ENCODE measurements around the gene CASR.

Gene CASR

DNA sequence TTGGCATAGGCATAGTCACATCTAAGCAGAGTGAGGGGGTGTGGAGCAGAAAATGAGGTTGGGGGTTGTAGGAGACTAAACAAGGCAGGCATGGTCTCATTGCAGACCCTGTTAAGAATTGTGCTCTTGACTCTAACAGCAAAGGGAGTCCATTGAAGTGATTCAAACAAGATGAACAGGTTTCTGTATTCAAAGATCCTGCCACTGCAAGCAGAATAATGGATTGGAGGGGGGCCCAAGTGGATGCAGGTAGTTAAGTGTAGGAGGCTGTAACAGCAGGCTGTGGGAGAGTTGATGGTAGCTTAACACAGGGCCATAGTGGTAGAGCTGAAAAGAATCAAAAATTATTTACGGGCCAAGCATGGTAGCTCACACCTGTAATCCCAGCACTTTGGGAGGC is 34.4 kb downstream of the CASR start:
- no peak for DNase-seq

DNA sequence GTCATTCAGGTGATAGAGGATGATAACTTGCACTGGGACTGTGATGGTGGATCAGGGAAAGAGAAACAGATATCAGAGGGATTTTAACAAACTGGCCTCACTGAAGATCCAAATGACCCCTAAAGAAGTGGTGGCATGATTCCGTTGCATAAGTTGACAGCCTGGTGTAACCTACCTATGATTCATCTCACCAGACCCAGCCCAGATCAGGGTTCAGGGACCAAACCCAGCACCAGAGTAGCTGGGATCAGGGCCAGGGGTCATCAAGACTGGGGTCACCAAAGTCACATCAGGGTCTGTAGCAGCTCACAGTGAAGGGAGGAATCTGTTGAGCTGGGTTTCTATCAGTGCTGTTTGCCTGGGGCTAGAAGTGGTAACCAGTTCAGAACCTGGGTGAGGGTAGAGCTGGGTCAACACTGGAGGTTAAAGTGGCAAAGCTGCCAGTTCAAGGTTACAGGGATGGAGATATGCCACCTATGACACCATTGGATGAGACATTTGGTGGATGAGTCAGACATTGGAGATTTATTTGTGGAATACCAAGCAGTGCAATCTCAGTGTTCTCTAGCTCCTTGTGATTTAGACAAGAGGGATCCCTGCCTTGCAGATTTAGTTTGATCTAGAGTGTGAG is 35.9 kb downstream of the CASR start:
- no peak for DNase-seq

DNA sequence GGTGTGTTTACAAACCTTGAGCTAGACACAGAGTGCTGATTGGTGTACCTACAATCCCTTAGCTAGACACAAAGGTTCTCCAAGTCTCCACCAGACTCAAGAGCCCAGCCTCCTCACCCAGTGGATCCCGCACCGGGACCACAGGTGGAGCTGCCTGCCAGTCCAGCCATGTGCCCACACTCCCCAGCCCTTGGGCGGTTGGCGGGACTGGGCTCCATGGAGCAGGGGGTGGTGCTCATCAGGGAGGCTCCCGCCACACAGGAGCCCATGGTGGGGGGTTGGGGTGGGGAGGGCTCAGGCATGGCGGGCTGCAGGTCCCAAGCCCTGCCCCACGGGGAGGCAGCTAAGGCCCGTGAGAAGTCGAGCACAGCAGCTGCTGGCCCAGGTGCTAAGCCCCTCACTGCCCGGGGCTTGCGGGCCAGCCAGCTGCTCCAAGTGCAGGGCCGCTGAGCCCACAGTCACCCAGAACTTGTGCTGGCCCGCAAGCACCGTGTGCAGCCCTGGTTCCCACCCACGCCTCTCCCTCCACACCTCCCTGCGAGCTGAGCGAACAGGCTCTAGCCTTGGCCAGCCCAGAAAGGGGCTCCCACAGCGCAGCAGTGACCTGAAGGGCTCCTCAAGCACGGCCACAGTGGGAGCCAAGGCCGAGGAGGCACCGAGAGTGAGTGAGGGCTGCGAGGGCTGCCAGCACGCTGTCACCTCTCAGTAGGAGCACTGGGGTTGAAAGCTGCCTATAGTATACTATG is 43.7 kb downstream of the CASR start:
- no peak for DNase-seq

DNA sequence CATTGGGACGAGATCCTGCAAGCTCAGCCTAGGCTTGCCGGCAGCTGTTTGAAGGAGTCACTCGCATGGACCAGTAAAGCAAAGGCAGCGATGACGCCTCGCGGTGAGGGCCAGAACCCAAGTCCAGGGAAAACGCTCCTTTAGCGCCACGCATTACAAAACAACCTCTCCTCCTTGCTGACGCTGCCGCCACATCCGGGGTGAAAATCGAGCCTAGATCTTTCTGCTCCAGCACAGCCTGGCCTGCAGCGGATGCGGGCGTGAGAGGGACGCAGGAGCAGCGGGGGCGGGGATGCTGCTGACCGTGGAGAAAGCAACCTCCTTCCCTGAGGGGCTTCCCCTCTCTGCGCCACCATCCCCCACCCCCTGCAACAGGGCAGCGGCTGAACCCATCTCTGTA is 46.7 kb downstream of the CASR start:
- DNase-seq: no peak

DNA sequence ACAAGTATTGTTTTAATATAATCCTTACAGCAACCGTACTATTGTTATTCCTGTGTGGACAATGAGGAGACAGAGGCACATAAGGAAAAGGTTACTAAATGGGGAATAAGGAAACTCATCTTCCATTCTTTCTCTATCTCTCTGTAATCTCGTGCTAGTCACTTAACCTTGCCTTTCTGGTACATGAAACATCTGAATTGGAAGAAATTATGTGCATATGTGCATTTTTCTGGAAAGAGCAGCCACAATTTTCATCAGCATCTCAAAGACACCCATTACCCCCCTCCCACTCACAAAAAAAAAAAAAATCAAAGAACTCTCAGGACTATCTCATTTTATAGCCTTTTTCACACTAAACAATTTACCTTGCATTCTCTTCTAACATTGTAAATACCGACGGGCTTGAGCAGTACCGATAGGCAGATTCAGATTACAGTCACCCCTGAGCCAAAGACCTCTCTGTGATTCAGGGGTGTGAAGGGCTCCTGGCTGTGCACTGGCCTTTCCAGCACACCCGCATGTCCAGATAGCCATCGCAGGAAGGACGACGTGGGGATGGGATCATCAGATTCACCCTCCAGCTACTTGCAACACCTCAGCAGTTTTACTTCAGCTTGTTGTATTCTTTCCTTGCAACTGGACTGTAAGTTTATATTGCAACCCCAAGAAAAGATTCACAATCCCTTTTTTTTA is 48.1 kb downstream of the CASR start:
- no peak for DNase-seq

DNA sequence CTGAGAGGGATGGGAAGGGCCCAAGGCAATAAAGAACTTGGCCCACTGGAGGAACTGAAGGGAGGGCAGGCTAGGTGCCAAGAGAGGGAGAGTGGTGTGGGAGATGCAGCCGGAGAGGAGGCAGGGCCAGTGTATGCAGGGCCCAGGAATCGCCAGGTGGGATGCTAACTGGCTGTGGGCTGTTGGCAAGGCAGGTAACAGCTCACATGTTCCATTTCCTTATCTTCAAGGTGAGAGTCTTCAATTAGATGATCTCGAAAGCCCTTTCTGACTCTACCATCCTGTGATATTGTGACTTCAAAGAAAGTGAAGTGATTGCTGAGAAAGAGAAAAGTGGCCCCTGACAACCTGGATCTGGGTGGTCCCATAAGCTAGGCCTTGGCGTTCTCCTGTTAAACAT is 49.0 kb downstream of the CASR start:
- no peak for DNase-seq

DNA sequence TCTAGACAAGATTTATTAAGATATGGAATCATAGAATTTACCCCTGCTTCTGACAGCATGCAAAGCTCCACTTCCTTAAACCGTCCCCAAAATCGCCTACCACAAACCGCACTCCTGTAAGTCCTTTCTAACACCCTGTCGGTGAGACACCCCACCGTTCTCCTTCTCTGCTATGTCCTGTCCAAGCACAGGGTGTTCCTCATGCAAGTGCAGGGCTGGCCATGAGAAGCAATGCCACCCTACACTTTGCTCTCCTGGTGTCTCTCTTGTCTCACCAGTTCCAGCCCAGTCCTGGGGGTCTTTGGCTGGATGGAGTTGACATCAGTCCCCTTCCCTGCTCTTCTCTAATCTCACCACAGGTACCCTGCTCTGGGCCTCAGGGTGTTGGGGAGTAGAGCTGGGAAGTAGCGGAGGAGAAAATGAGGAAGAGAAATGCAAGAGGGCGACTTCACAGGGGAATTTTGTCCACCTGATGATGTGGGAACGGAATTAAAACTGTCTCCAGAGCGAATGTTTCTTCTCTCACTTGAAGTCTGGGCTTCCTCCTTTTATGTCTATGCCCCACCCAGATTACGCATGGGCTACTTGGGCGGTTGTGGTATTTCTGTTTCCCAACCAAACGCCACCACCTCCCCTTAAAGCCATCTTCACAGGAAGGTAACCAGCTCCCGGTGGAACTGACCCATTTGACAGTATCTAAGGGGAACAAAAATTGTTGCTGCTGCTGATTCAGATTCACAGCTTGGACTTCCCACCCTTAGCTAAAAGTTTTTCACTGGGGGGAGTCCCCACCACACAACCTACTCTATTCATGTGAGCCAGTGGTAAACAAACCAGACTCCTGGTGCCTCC is 49.9 kb downstream of the CASR start:
- DNase-seq: no peak

DNA sequence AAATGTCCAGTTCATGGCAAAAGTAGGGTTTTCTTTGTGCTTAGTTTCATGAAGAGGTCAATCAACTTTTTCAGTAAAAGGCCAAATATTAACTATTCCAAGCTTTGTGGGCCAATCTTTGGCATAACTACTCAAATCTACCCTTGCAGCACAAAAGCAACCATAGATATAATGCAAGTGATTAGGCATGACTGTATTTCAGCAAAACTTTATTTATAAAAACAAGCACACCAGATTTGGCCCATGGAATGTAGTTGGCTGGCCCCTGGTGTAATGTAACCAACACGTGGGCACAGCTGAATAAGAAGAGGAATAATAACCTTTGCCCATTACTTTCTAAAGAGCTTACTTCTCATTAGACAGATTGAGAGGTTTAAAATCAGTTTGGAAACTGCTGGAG is 50.6 kb downstream of the CASR start:
- no peak for DNase-seq

DNA sequence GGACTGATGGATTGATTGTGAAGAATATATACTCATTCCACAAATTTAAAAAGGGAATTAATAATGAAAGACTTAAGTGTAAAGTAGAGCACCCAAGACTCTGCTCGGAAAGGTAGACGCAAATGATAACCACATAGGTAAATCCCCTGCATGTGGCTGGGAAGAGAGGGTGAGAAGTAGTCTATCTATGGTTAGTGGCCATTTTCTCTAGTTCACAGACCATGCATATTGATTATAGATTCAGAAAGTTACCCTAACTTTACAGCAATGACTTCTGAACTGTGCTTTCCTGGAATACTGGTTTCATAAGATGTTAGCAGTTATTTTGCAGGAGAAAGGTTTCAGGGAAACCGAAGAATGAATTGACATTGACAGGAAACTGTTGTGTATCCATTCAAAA is 51.7 kb downstream of the CASR start:
- no peak for DNase-seq

DNA sequence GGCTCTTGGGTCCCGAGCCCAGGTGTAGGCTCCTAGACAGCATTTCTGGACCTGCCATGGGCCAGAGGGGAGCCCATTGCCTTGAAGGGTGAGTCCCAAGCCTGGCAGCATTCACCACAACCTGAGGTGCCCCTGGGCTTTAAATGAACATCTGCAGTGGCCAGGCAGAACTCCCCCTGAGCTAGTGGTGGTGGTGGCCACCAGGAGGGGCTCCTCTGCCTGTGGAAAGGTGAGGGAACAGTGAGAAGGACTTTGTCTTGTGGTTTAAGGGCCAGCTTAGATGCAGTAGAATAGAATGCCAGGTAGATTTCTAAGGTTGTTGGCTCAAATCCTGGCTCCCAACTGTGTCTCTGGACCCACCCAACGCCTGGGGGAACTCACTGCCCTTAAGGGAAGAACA is 55.6 kb downstream of the CASR start:
- no peak for DNase-seq

DNA sequence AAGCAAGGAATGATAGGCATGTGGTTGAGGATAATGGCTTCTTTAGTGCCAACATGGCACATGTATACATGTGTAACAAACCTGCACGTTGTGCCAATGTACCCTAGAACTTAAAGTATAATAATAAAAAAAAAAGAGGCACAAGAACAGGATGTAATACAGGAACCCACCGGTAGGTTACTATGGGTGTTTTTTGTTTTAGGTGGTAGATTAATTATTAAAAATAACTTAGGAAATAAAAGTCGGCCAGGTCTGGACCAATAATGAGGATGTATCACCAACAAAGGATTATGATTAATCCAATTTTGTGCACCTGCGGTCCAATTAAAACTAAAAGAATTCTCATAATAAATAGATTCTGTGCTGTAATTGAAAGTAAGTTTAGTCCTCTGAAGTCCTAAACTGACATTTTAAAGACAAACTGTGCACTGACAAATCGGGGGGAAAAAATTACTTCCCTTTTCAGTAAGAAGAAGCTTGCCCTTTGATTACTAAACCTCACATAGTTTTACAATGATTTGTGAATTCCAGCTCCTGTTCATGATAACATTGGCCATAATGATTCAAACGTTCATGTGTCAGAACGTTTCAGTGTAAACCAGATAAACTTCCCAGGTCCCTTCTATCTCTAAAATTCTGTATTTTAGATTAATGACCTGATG is 62.2 kb downstream of the CASR start:
- no peak for DNase-seq

DNA sequence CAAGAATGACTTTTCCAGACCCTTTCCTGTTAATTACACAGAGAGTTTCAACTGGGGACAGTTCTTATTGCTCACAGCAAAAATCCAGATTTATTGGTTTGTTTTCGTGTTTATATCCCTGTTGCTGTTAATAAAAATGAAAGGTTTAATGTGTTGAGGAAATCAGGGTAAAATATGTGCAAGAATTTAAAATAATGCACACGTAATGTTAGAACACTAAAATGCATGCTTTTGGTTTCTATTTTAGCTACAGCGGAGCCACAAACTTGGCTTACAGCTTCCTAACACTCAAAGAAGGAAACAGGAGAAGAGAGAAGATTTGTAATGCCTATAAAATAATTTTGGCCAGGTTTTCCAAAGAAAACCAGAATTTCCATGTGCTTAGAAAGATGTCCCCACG is 62.7 kb downstream of the CASR start:
- no peak for DNase-seq

DNA sequence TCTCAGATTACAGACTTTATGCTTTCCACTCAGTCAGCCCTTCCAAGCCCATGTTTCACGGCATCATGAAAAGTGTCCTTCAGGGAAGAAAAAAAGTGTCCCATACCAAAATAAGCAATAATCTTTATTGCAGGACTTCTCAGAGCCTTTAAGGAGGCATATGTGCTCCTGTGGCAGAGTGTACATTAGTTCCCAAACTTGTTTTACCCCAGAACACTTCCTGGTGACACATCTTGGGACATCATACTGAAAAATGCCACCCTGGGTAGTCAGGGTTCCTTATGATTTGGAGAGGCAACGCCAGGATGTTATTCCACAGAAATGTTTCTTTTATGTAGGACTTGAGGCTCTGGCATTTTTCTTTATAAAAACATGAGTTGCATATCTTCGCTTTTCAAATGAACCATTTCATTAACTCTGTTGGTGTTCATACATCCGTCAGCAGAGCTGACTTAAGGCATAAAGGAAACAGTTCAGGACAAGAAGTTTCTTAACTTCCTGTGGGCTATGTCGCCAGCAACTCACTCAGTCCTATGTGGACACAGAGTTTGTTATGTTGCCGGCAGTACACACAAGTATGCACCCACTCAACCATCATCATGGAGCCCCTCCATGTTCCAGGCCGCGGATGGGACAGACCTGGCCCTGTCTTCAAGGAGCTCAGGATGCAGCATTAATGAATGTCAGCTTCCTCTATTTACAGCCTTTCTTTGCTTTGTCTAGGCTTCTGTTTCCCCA is 63.8 kb downstream of the CASR start:
- DNase-seq: no peak

DNA sequence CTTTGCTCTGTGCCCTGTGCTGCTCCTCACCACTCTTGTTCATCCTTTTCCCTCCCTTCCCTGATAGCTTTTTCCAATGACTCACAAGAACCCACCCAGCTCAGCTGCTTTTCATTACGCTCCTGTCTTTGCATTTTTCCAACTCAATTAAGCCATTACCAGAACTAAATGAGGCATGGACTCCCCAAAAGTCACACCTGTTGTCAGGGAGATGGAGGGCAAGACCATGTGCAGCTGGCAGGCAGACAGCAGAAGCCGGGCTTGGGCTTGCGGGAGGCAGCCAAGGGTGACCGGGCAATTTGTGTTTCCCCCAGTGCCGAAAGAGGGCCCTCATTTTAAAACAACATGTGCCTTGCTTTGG is 64.3 kb downstream of the CASR start:
- DNase-seq: no peak

DNA sequence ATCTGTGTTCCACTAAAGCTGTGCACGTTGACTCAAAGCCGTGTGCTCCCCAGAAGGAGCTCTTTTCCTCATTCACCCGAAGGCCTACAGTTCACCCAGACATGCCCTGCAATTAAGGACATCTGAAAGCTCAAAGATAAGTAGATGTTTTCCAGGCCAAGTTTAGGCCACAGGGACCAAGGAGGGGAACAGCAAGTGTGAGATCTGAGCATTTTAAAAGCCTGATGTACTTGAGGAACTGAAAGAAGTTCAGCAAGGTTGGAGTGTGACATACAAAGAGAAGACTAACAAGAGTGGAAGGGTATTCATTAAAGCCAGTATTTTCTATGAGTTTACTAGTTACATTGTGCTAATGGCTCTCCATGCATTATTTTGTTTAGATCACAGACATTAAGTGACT is 68.0 kb downstream of the CASR start:
- no peak for DNase-seq

DNA sequence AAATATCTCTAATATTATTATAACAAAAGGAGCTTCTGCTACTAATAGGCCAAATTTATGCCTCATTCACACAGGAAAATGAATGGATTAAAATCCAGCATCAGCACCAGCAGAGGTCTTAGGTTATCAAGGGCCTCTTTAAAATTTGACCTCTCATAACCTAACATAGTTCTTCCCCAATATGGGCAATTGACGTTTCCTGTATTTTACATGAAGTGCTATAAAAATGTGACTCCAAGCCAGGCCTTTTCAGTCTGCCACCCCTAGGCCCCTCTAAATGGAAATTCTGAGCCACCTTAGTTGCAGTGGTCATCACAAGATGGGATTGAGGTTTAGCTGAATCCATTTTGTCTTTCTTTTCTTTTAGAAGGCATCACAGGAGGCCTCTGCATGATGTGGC is 70.1 kb downstream of the CASR start:
- no peak for DNase-seq

DNA sequence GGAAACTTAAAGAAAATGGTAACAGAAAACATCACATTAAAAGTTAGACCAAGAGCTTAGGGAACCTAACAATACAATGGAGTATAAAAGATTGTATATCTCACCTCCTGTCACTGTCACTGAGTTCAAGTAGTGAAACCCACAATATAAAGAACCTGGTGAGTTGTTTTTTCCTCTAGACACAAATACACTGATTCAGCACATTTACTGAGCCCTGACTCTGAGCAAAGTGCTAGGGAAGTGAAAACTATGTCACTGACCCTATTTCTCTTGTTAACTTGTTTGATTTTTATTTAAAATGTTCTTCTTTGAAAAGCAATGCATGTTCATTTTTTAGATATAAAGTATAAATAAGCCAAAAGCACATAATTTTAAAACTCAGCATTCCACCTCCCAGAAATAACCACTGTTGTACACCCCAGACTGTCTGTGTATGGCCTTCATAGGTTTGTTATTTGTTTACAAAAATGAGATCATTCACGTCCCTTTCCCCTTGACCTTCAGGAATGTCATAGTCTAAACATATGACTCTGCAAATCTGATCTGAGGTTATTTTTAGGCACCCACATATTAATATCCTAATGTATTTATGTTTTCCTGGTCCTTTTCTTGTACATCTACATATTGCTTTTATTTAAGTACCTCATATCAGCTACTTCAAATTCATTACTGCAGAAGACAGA is 72.4 kb downstream of the CASR start:
- no peak for DNase-seq

DNA sequence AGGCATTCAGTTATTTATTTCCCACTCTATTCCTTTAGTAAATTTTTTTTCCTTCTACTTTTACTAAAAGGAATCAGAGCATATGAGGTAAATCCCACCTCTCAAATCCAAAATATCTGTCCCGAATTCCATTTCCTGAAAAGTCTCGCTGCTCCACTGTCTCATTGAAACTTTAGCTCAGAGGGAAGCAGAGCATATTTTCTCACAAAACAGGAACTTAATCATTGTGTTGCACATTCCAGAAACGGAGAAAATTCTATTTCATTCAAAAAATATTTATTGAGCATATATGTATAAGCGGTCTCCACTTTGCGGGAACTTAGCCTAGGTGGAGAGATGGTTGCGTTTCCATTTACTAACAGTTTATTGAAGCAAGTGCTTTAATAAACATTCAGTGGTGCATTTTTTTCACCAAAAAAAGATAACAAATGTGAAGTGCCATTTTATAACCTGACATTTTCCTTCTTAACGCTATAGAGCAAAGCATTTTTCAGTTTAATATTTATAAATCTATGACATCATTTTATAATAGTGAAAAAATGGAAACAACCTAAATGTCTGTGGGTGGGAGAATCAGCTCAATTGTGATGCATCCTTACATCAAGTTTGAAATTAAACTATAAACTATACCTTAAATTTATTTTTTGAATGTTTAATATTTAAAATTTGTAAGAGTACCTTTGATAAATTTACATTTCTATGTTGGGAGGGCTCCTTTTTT is 74.3 kb downstream of the CASR start:
- DNase-seq: no peak

DNA sequence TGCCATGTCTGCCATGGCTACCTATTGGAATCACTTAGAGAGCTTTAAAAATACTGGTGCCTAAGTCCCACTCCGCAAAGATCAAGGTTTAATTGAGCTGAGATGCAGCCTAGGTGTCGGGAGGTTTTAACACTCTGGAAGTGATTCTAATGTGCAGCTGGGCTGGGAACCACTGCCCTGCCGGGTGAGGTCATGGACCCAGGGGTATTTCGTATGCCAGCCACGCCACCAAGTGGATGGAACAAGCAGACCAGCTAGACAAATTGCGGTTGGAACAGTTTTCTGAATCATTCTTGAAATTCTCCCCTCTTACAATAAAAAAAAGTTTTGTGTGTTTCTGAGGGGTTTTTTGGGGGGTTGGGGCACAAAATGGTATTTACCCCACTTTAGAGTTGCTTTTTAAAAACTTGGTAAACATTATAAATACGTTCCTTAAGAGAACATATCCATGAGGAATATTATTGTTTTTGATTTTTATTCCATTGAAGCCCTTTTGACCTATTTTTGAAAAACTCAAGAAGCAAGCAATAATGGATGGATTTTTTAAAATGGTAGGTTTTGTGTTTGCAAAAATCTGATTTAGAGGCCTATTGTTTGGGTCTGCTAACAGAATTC is 75.4 kb downstream of the CASR start:
- no peak for DNase-seq

DNA sequence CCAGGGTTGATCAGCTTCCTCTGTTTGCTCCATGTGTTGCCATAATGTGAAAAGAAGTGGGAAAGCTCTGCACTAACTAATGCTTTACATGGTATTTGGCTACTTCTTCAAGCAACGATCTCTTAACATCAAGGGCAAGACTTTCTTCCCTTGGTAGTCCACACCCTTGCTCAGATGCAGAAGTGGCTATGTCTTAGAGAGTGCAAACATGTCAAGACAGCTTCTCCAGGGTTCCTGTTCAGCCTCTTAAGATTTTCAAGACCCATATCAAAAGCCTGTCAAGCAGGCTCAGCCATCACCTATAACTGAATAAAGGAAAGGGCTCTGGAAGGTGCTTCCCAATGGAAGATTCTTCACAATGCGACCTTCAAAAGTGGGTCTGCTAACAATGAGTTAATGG is 76.7 kb downstream of the CASR start:
- DNase-seq: no peak

DNA sequence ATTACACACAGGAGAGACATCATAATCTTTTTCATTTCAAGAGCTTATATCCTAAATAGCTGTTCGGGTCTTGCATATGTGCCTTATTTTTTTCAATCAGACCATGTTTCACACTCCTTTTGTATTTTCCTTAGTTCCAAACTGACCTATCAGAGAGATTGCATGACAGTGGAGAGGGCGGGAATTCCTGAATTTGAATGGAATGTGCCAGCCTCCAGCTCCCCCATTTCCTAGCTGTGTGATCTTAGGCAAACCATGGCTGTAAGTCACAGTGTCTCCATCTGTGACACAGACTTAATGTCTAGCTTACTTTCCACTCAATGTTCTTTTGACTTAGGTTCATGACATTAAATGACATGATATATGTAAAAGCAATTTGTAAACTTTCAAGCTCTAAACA is 79.6 kb downstream of the CASR start:
- no peak for DNase-seq
